GM11168 (cell line): ENCODE measurements around the gene SLC19A1.

ENCODE experiments used
- in situ Hi-C: fragments of 300-500 bp; cut with MboI; formaldehyde crosslinking; loops from one replicate; pipeline ENCODE4 v1.12.0; 2022; ENCODE audit warnings: low sequenced_read_pairs; ENCODE audit not compliant: unreplicated experiment

Gene SLC19A1

GRCh38 chr21:45559216-45560105 is 17.2 kb upstream of the SLC19A1 start:
- in situ Hi-C loops = loop anchor here (5.0 kb wide), 2 partner anchors 38 to 268 kb away; no protein-coding TSS in a partner anchor

- in situ Hi-C loops = loop anchor here (5.0 kb wide), 2 partner anchors 39 to 269 kb away; no protein-coding TSS in a partner anchor
Measured at GRCh38 chr21:45558044-45558721, 15.9 kb upstream of the SLC19A1 start.

- in situ Hi-C loops = loop anchor here (5.0 kb wide), 2 partner anchors 40 to 270 kb away; no protein-coding TSS in a partner anchor
Measured at GRCh38 chr21:45557616-45558043, 15.4 kb upstream of the SLC19A1 start.

GRCh38 chr21:45556645-45557615 is 14.7 kb upstream of the SLC19A1 start:
- in situ Hi-C loops = loop anchor here (5.0 kb wide), 2 partner anchors 40 to 270 kb away; no protein-coding TSS in a partner anchor

GRCh38 chr21:45556302-45556644 is 14.0 kb upstream of the SLC19A1 start:
- in situ Hi-C loops = loop anchor here (5.0 kb wide), 2 partner anchors 41 to 271 kb away; no protein-coding TSS in a partner anchor

- in situ Hi-C loops = loop anchor here (5.0 kb wide), 2 partner anchors 42 to 272 kb away; no protein-coding TSS in a partner anchor
Measured at GRCh38 chr21:45555557-45556301, 13.5 kb upstream of the SLC19A1 start.

GRCh38 chr21:45555251-45555556 is 13.0 kb upstream of the SLC19A1 start:
- in situ Hi-C loops = loop anchor here (5.0 kb wide), 2 partner anchors 42 to 272 kb away; no protein-coding TSS in a partner anchor

- in situ Hi-C loops = loop anchor here (5.0 kb wide), 2 partner anchors 43 to 273 kb away; no protein-coding TSS in a partner anchor
Measured at GRCh38 chr21:45554477-45555175, 12.4 kb upstream of the SLC19A1 start.

GRCh38 chr21:45552696-45553391 is 10.6 kb upstream of the SLC19A1 start:
- in situ Hi-C loops = no loop called here

GRCh38 chr21:45551783-45552695 is 9.8 kb upstream of the SLC19A1 start:
- in situ Hi-C loops = no loop called here

- in situ Hi-C loops = no loop called here
Measured at GRCh38 chr21:45551316-45551715, 9.1 kb upstream of the SLC19A1 start.

GRCh38 chr21:45550522-45551210 is 8.4 kb upstream of the SLC19A1 start:
- in situ Hi-C loops = no loop called here

- in situ Hi-C loops = no loop called here
Measured at GRCh38 chr21:45549626-45550463, 7.6 kb upstream of the SLC19A1 start.

GRCh38 chr21:45548711-45549491 is 6.7 kb upstream of the SLC19A1 start:
- in situ Hi-C loops = no loop called here

- in situ Hi-C loops = no loop called here
Measured at GRCh38 chr21:45547545-45547900, 5.3 kb upstream of the SLC19A1 start.
